ENCODE results near the gene FKBP5. TPM values are rescaled to one million over a fixed set of nuclear protein-coding genes. Genes with fewer than 3 reads are reported as not detected.
A peak's percentile ranks its signal among the peaks of the same experiment; 100 is the strongest.

FKBP5 gene
- total RNA-seq, 1 donor from 2014 or later: 6.8 TPM

- Histone ChIP-seq H3K9ac (ENCODE audit: low read depth in 1 of 3, low read length in 3 of 3) (peak overlapping the region in 1 of 3 donors; percentile 25), H3K36me3 (ENCODE audit: control insufficient read depth in 3 of 3, insufficient read depth in 3 of 3, low read length in 3 of 3) (peaks cover 2 to 10% (median 10%) of the 10 kb centered on the region in 3 donors), H3K9me3 (ENCODE audit: control insufficient read depth in 3 of 3, low read length in 3 of 3) (no peaks in the 10 kb centered on the region), H3K4me1 (ENCODE audit: control insufficient read depth in 3 of 3, insufficient read depth in 3 of 3, low read length in 3 of 3) (peaks cover 28 to 66% (median 39%) of the 10 kb centered on the region in 3 donors), H3K4me3 (ENCODE audit: low read length in 3 of 3) (no peak overlapping the region), H3K27ac (ENCODE audit: low read depth, low read length) (no peak overlapping the region), H3K27me3 (ENCODE audit: control insufficient read depth in 3 of 3, insufficient read depth in 3 of 3, low read length in 3 of 3) (no peaks in the 10 kb centered on the region)
Observed at GRCh38 chr6:35594503-35595186, 94.1 kb downstream of the FKBP5 start.

GRCh38 chr6:35592178-35592577 is 96.5 kb downstream of the FKBP5 start:
- Histone ChIP-seq H3K36me3 (ENCODE audit: control insufficient read depth in 3 of 3, insufficient read depth in 3 of 3, low read length in 3 of 3) (peaks cover 2 to 14% (median 13%) of the 10 kb centered on the region in 3 donors), H3K27ac (ENCODE audit: low read depth, low read length) (peak overlapping the region; percentile 69), H3K9ac (ENCODE audit: low read depth in 1 of 3, low read length in 3 of 3) (peak overlapping the region in 1 of 3 donors; percentile 58), H3K9me3 (ENCODE audit: control insufficient read depth in 3 of 3, low read length in 3 of 3) (no peaks in the 10 kb centered on the region), H3K4me1 (ENCODE audit: control insufficient read depth in 3 of 3, insufficient read depth in 3 of 3, low read length in 3 of 3) (peaks cover 33 to 69% (median 44%) of the 10 kb centered on the region in 3 donors), H3K4me3 (ENCODE audit: low read length in 3 of 3) (no peak overlapping the region), H3K27me3 (ENCODE audit: control insufficient read depth in 3 of 3, insufficient read depth in 3 of 3, low read length in 3 of 3) (no peaks in the 10 kb centered on the region)

- H3K27ac ChIP-seq (ENCODE audit: low read depth, low read length): peak overlapping the region; percentile 69
- H3K4me3 ChIP-seq (ENCODE audit: low read length in 3 of 3): peak overlapping the region in 1 of 3 donors; percentile 27
- peaks cover 0 to 19% (median 4%) of the 10 kb centered on the region in 3 donors for H3K36me3 ChIP-seq (ENCODE audit: control insufficient read depth in 3 of 3, insufficient read depth in 3 of 3, low read length in 3 of 3)
- H3K27me3 ChIP-seq (ENCODE audit: control insufficient read depth in 3 of 3, insufficient read depth in 3 of 3, low read length in 3 of 3): no peaks in the 10 kb centered on the region
- H3K9ac ChIP-seq (ENCODE audit: low read depth in 1 of 3, low read length in 3 of 3): peak overlapping the region in 1 of 3 donors; percentile 1
- no peaks in the 10 kb centered on the region for H3K9me3 ChIP-seq (ENCODE audit: control insufficient read depth in 3 of 3, low read length in 3 of 3)
- peaks cover 33 to 64% (median 43%) of the 10 kb centered on the region in 3 donors for H3K4me1 ChIP-seq (ENCODE audit: control insufficient read depth in 3 of 3, insufficient read depth in 3 of 3, low read length in 3 of 3)
Observed at GRCh38 chr6:35590622-35591066, 98.1 kb downstream of the FKBP5 start.

GRCh38 chr6:35589904-35590303 is 98.8 kb downstream of the FKBP5 start:
- H3K36me3 ChIP-seq (ENCODE audit: control insufficient read depth in 3 of 3, insufficient read depth in 3 of 3, low read length in 3 of 3): peaks cover 0 to 19% (median 4%) of the 10 kb centered on the region in 3 donors

GRCh38 chr6:35589201-35589739 is 99.4 kb downstream of the FKBP5 start:
- Histone ChIP-seq H3K27me3 (ENCODE audit: control insufficient read depth in 3 of 3, insufficient read depth in 3 of 3, low read length in 3 of 3) (no peaks in the 10 kb centered on the region), H3K9ac (ENCODE audit: low read depth in 1 of 3, low read length in 3 of 3) (peak overlapping the region in 1 of 3 donors; percentile 16), H3K36me3 (ENCODE audit: control insufficient read depth in 3 of 3, insufficient read depth in 3 of 3, low read length in 3 of 3) (peaks cover 0 to 19% (median 4%) of the 10 kb centered on the region in 3 donors), H3K9me3 (ENCODE audit: control insufficient read depth in 3 of 3, low read length in 3 of 3) (no peaks in the 10 kb centered on the region), H3K4me1 (ENCODE audit: control insufficient read depth in 3 of 3, insufficient read depth in 3 of 3, low read length in 3 of 3) (peaks cover 32 to 56% (median 43%) of the 10 kb centered on the region in 3 donors), H3K4me3 (ENCODE audit: low read length in 3 of 3) (no peak overlapping the region), H3K27ac (ENCODE audit: low read depth, low read length) (peak overlapping the region; percentile 69)

More at GRCh38 chr6:35589904-35590303, 98.8 kb downstream of the FKBP5 start:
- Histone ChIP-seq H3K9me3 (ENCODE audit: control insufficient read depth in 3 of 3, low read length in 3 of 3) (no peaks in the 10 kb centered on the region), H3K9ac (ENCODE audit: low read depth in 1 of 3, low read length in 3 of 3) (no peak overlapping the region), H3K4me3 (ENCODE audit: low read length in 3 of 3) (no peak overlapping the region), H3K27ac (ENCODE audit: low read depth, low read length) (peak overlapping the region; percentile 69), H3K4me1 (ENCODE audit: control insufficient read depth in 3 of 3, insufficient read depth in 3 of 3, low read length in 3 of 3) (peaks cover 31 to 60% (median 43%) of the 10 kb centered on the region in 3 donors), H3K27me3 (ENCODE audit: control insufficient read depth in 3 of 3, insufficient read depth in 3 of 3, low read length in 3 of 3) (no peaks in the 10 kb centered on the region)

GRCh38 chr6:35587167-35587566 is 101.5 kb downstream of the FKBP5 start:
- H3K36me3 ChIP-seq (ENCODE audit: control insufficient read depth in 3 of 3, insufficient read depth in 3 of 3, low read length in 3 of 3): peaks cover 0 to 24% (median 4%) of the 10 kb centered on the region in 3 donors
- H3K9me3 ChIP-seq (ENCODE audit: control insufficient read depth in 3 of 3, low read length in 3 of 3): no peaks in the 10 kb centered on the region
- H3K27me3 ChIP-seq (ENCODE audit: control insufficient read depth in 3 of 3, insufficient read depth in 3 of 3, low read length in 3 of 3): no peaks in the 10 kb centered on the region
- H3K9ac ChIP-seq (ENCODE audit: low read depth in 1 of 3, low read length in 3 of 3): no peak overlapping the region
- no peak overlapping the region for H3K4me3 ChIP-seq (ENCODE audit: low read length in 3 of 3)
- no peak overlapping the region for H3K27ac ChIP-seq (ENCODE audit: low read depth, low read length)
- peaks cover 33 to 50% (median 33%) of the 10 kb centered on the region in 3 donors for H3K4me1 ChIP-seq (ENCODE audit: control insufficient read depth in 3 of 3, insufficient read depth in 3 of 3, low read length in 3 of 3)

- peaks cover 26 to 52% (median 32%) of the 10 kb centered on the region in 3 donors for H3K4me1 ChIP-seq (ENCODE audit: control insufficient read depth in 3 of 3, insufficient read depth in 3 of 3, low read length in 3 of 3)
- H3K36me3 ChIP-seq (ENCODE audit: control insufficient read depth in 3 of 3, insufficient read depth in 3 of 3, low read length in 3 of 3): peaks cover 0 to 24% (median 4%) of the 10 kb centered on the region in 3 donors
- no peak overlapping the region for H3K27ac ChIP-seq (ENCODE audit: low read depth, low read length)
Observed at GRCh38 chr6:35586542-35586941, 102.2 kb downstream of the FKBP5 start.

GRCh38 chr6:35585658-35586057 is 103.1 kb downstream of the FKBP5 start:
- Histone ChIP-seq H3K4me3 (ENCODE audit: low read length in 3 of 3) (no peak overlapping the region), H3K27me3 (ENCODE audit: control insufficient read depth in 3 of 3, insufficient read depth in 3 of 3, low read length in 3 of 3) (no peaks in the 10 kb centered on the region), H3K9ac (ENCODE audit: low read depth in 1 of 3, low read length in 3 of 3) (no peak overlapping the region), H3K4me1 (ENCODE audit: control insufficient read depth in 3 of 3, insufficient read depth in 3 of 3, low read length in 3 of 3) (peaks cover 19 to 47% (median 26%) of the 10 kb centered on the region in 3 donors), H3K27ac (ENCODE audit: low read depth, low read length) (no peak overlapping the region), H3K36me3 (ENCODE audit: control insufficient read depth in 3 of 3, insufficient read depth in 3 of 3, low read length in 3 of 3) (peaks cover 0 to 26% (median 4%) of the 10 kb centered on the region in 3 donors), H3K9me3 (ENCODE audit: control insufficient read depth in 3 of 3, low read length in 3 of 3) (no peaks in the 10 kb centered on the region)

More at GRCh38 chr6:35586542-35586941, 102.2 kb downstream of the FKBP5 start:
- Histone ChIP-seq H3K4me3 (ENCODE audit: low read length in 3 of 3) (no peak overlapping the region), H3K9me3 (ENCODE audit: control insufficient read depth in 3 of 3, low read length in 3 of 3) (no peaks in the 10 kb centered on the region), H3K9ac (ENCODE audit: low read depth in 1 of 3, low read length in 3 of 3) (no peak overlapping the region), H3K27me3 (ENCODE audit: control insufficient read depth in 3 of 3, insufficient read depth in 3 of 3, low read length in 3 of 3) (no peaks in the 10 kb centered on the region)

- no peaks in the 10 kb centered on the region for H3K27me3 ChIP-seq (ENCODE audit: control insufficient read depth in 3 of 3, insufficient read depth in 3 of 3, low read length in 3 of 3)
- no peak overlapping the region for H3K9ac ChIP-seq (ENCODE audit: low read depth in 1 of 3, low read length in 3 of 3)
- H3K4me1 ChIP-seq (ENCODE audit: control insufficient read depth in 3 of 3, insufficient read depth in 3 of 3, low read length in 3 of 3): peaks cover 3 to 31% (median 12%) of the 10 kb centered on the region in 3 donors
- H3K9me3 ChIP-seq (ENCODE audit: control insufficient read depth in 3 of 3, low read length in 3 of 3): no peaks in the 10 kb centered on the region
- no peak overlapping the region for H3K27ac ChIP-seq (ENCODE audit: low read depth, low read length)
- peaks cover 0 to 29% (median 0%) of the 10 kb centered on the region in 3 donors for H3K36me3 ChIP-seq (ENCODE audit: control insufficient read depth in 3 of 3, insufficient read depth in 3 of 3, low read length in 3 of 3)
- H3K4me3 ChIP-seq (ENCODE audit: low read length in 3 of 3): peak overlapping the region in 1 of 3 donors; percentile 13
Observed at GRCh38 chr6:35583893-35584688, 104.6 kb downstream of the FKBP5 start.

Data from skeletal muscle tissue (tissue), 4 donors.